ENCODE results near the gene B3GALT6.

The B3GALT6 gene

GRCh38 chr1:1262758-1263157 is 30.7 kb downstream of the B3GALT6 start:
- no peak for DNase-seq (ENCODE audit: low read depth)
- no peak for TF ChIP-seq CTCF (IDR thresholded peaks at IDR 0.05; ENCODE audit: low read depth, low read length, missing control alignments)
- no peak overlapping the region for H3K4me3 ChIP-seq (ENCODE audit: low read depth, low read length)

GRCh38 chr1:1264026-1264425 is 32.0 kb downstream of the B3GALT6 start:
- TF ChIP-seq CTCF (IDR thresholded peaks at IDR 0.05; ENCODE audit: low read depth, low read length, missing control alignments): no peak
- no peak for DNase-seq (ENCODE audit: low read depth)
- no peak overlapping the region for H3K4me3 ChIP-seq (ENCODE audit: low read depth, low read length)

DNA sequence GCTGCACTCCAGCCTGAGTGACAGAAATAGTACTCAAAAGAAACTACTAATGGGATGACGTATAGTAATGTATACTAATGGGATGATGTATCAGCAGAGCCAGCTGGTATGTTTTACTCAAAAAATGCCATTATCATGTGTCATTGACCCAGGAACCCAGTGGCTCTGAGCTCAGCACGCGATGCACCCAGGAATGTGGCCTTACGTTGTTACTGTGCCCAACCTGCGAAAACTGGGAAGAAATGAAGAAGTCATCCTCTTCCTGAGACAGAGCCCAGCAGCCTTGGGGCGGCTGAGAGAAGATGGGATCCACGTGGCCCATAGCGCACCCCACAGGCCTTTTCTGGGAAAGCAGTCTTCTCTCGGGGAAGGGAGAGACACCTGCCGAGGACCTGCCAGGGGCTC is 32.8 kb downstream of the B3GALT6 start:
- no peak for DNase-seq (ENCODE audit: low read depth)
- no peak overlapping the region for H3K4me3 ChIP-seq (ENCODE audit: low read depth, low read length)
- peak; percentile 14 for TF ChIP-seq CTCF (IDR thresholded peaks at IDR 0.05; ENCODE audit: low read depth, low read length, missing control alignments)

DNA sequence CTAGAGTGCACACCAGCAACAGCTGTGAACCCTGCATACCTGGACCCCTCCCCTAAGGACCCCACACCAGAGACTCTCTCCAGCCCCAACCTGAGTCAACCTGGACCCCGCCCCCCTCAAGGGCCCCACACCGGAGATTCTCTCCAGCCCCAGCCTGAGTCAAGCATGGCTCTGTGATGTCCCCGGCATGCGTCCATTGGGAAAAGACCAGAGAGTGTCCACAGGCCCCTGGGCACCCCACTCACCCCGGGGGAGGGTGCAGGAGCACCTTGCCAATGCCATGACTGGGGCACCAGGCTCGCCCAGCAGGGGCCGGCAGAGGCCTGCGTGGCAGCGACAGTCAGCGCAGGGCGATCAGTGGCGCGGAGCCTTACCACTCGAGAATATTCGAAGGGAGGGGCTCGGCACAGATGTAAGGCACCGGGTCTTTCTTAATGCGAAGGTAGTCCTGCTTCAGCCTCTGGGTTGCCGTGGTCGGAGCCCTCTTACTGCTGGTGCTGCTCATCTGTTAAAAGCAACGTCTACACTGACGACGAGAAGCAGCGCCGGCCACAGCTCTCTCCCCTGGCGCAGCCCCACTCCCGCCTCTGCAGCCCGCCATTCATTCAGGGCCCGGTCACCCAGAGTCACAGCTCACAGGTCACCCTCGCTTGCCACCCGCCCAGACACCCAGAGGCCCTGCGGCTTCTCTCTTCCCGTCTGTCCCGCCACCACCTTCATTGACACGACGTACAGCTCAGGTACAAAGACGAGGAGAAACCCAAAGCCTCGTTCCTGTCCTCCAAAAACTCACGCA is 35.6 kb downstream of the B3GALT6 start:
- no peak overlapping the region for H3K4me3 ChIP-seq (ENCODE audit: low read depth, low read length)
- DNase-seq (ENCODE audit: low read depth): no peak
- TF ChIP-seq CTCF (IDR thresholded peaks at IDR 0.05; ENCODE audit: low read depth, low read length, missing control alignments): no peak

DNA sequence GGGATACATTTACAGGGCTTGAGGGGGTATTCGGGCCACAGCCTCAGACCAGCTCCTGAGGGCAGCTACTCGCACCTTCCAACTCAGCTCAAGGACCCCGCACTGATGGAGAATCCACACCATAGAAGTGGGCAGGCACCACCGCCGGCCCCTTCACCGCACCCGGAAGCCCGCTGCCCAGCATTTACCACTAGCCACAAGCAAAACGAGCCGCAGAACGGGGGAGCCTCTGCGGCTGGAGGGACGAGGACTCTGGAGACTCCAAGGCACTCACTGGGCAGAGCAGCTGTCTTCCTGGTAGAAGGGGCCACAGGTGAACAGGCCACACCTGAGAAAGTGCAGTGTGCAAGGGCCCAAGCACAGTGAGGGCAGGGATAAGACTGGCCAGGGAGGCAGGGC is 36.2 kb downstream of the B3GALT6 start:
- H3K4me3 ChIP-seq (ENCODE audit: low read depth, low read length): no peak overlapping the region
- no peak for DNase-seq (ENCODE audit: low read depth)
- TF ChIP-seq CTCF (IDR thresholded peaks at IDR 0.05; ENCODE audit: low read depth, low read length, missing control alignments): no peak

DNA sequence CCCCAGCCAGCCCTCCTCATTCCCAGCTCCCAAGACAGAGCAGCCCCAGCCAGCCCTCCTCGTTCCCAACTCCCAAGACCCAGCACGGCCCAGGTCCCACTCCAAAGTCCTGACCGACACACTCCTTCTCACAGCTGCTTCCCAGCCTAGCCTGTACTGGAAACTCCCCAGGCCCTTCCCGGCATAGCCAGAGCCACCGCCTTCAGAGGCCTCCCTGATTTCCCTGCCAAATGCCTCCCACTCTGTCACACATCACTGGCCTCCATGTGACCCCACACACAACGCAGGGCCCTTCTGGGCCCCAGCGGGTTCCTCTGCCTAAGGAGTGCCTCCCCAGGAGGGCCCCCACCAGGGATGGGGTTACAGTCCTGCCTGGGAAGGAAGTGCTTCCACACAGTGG is 38.8 kb downstream of the B3GALT6 start:
- DNase-seq (ENCODE audit: low read depth): no peak
- TF ChIP-seq CTCF (IDR thresholded peaks at IDR 0.05; ENCODE audit: low read depth, low read length, missing control alignments): no peak
- no peak overlapping the region for H3K4me3 ChIP-seq (ENCODE audit: low read depth, low read length)

All from GM12864 (cell line).